Progenitor cell of endocrine pancreas (in vitro differentiated cells): ENCODE results near the gene MAP7D1. TPM values are rescaled to one million over a fixed set of nuclear protein-coding genes. Genes with fewer than 3 reads are reported as not detected.
"Not testable (repeated sequence)": the region's sequence is repeated elsewhere in the genome, so short reads cannot be mapped to it uniquely, and the experiment has no call there.

ENCODE experiments used
- DNase-seq: peaks from one replicate; pipeline ENCODE4 v3.0.0; 2021; ENCODE audit warnings: low spot score; ENCODE audit not compliant: unreplicated experiment
- H3K27ac Mint-ChIP-seq: 2 replicates; pipeline ENCODE4 v1.8.0; 2021; ENCODE audit warnings: mild to moderate bottlenecking, moderate library complexity, mixed read lengths
- H3K27me3 Mint-ChIP-seq: 2 replicates; pipeline ENCODE4 v1.8.0; 2021; ENCODE audit warnings: mixed read lengths
- H3K36me3 Mint-ChIP-seq: 2 replicates; pipeline ENCODE4 v1.8.0; 2022; ENCODE audit warnings: mixed read lengths; ENCODE audit not compliant: insufficient read depth
- H3K4me1 Mint-ChIP-seq: 2 replicates; pipeline ENCODE4 v1.8.0; 2021; ENCODE audit warnings: low read depth, mixed read lengths
- H3K4me3 Mint-ChIP-seq: 2 replicates; pipeline ENCODE4 v1.8.0; 2021; ENCODE audit warnings: low read depth, mild to moderate bottlenecking, moderate library complexity, mixed read lengths
- H3K9me3 Mint-ChIP-seq: 2 replicates; pipeline ENCODE4 v1.8.0; 2021; ENCODE audit warnings: low read depth, mixed read lengths
- total RNA-seq: library from RNA; stranded (reverse); gene quantifications from 2 replicates; pipeline ENCODE4 v1.2.1, GENCODE V29; 2021
- TF ChIP-seq, protein P1 (sequence below): fragments of 200-600 bp; sonication (generic); IDR thresholded peaks from one replicate; pipeline ENCODE4 v1.5.0; 2021; ENCODE audit warnings: antibody characterized with exemption, mild to moderate bottlenecking; ENCODE audit not compliant: unreplicated experiment

The MAP7D1 gene
- total RNA-seq, 1 donor from 2014 or later: 109 TPM

DNA sequence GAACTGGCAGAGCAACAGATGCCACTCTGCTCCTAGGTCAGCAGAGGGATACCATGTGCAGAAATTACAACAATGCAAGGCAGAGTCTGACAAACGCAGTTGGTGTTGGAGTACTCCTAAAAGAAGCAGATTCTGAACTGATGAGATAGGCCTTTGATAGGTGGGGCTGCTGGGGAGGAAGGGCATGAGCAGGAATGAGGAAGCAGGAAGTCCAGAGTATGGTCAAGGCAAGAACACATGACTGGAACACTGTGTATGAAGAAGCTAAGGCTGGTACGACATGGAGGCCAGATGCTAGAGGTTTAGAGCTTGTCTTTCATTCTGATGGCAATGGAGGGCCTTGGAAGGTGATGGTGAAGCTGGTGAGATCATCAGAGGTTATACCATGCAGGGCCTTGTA, 56.8 kb downstream of the MAP7D1 start:
- no peaks in the 10 kb centered on the region for H3K36me3 Mint-ChIP-seq
- TF ChIP-seq, protein P1, sequence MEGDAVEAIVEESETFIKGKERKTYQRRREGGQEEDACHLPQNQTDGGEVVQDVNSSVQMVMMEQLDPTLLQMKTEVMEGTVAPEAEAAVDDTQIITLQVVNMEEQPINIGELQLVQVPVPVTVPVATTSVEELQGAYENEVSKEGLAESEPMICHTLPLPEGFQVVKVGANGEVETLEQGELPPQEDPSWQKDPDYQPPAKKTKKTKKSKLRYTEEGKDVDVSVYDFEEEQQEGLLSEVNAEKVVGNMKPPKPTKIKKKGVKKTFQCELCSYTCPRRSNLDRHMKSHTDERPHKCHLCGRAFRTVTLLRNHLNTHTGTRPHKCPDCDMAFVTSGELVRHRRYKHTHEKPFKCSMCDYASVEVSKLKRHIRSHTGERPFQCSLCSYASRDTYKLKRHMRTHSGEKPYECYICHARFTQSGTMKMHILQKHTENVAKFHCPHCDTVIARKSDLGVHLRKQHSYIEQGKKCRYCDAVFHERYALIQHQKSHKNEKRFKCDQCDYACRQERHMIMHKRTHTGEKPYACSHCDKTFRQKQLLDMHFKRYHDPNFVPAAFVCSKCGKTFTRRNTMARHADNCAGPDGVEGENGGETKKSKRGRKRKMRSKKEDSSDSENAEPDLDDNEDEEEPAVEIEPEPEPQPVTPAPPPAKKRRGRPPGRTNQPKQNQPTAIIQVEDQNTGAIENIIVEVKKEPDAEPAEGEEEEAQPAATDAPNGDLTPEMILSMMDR: no peak
- peaks cover 4% of the 10 kb centered on the region for H3K4me1 Mint-ChIP-seq
- H3K27me3 Mint-ChIP-seq: no peaks in the 10 kb centered on the region
- DNase-seq: no peak
- peak overlapping the region; percentile 54 for H3K27ac Mint-ChIP-seq
- H3K4me3 Mint-ChIP-seq: no peak overlapping the region
- no peaks in the 10 kb centered on the region for H3K9me3 Mint-ChIP-seq

DNA sequence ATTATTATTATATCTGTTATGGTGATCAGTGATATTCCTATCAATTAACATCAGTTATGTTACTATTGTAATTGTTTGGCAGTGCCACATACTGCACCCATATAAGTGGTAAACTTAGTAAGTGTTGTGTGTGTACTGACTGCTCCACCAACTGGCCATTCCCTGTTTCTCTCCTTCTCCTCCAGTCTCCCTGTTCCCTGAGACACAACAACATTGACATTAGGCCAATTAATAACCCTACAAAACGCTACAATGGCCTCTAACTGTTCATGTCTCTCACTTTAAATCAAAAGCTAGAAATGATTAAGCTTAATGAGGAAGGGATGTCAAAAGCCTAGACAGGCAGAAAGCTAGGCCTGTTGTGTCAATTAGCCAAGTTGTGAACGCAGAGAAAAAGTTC, 61.7 kb downstream of the MAP7D1 start:
- Mint-ChIP-seq H3K27me3 (no peaks in the 10 kb centered on the region), H3K4me1 (peaks cover 4% of the 10 kb centered on the region), H3K27ac (peak overlapping the region; percentile 81), H3K36me3 (no peaks in the 10 kb centered on the region), H3K9me3 (no peaks in the 10 kb centered on the region), H3K4me3 (no peak overlapping the region)
- no peak for DNase-seq
- TF ChIP-seq, protein P1: peak; percentile 22

DNA sequence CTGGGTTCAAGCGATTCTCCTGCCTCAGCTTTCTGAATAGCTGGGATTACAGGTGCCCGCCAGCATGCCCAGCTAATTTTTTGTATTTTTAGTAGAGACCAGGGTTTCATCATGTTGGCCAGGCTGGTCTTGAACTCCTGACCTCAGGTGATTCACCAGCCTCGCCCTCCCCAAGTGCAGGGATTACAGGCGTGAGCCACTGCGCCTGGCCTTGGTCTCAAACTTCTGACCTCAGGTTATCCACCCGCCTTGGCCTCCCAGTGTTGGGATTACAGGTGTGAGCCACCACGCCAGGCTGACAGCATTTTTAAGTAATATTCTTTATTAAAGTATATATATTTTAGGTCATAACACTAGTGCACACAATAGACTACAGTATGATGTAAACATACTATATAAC, 65.9 kb downstream of the MAP7D1 start:
- not testable (repeated sequence) for DNase-seq, H3K9me3 Mint-ChIP-seq, H3K27me3 Mint-ChIP-seq, H3K27ac Mint-ChIP-seq, H3K36me3 Mint-ChIP-seq, H3K4me3 Mint-ChIP-seq
- peaks cover 26% of the 10 kb centered on the region for H3K4me1 Mint-ChIP-seq

DNA sequence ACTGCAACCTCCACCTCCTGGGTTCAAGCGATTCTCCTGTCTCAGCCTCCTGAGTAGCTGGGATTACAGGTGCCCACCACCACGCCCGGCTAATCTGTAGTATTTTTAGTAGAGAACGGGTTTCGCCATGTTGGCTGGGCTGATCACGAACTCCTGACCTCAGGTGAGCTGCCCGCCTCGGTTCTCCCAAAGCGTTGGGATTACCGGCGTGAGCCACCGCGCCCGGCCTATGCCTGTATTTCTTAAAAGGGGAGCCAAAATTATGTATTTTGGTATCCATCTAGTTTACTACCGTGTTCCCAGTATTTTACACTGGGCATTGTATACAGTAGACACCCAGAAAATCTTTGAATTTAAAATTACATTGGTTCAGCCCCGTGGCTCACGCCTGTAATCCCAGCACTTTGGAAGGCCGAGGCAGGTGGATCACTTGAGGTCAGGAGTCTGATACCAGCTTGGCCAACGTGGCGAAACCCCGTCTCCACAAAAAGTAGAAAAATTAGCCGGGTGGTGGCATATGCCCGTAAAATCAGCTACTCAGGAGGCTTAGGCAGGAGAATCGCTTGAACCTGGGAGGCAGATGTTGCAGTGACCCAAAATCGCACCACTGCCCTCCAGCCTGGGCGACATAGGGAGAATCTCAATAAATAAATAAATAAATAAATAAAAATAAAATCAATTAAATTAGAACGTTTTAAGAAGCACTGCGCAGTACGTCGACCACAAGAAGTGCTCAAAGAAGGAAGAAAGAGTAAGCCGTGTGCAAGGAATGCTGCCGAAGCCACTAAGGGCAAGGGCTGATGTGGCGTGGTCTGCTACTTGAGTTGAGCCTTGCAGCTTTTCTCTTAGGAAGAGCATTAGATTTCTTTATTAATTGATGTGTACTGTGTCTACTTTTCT, 66.8 kb downstream of the MAP7D1 start:
- TF ChIP-seq, protein P1: no peak
- no peaks in the 10 kb centered on the region for H3K9me3 Mint-ChIP-seq
- H3K4me1 Mint-ChIP-seq: peaks cover 23% of the 10 kb centered on the region
- peak overlapping the region; percentile 100 for H3K27ac Mint-ChIP-seq
- no peak for DNase-seq
- H3K27me3 Mint-ChIP-seq: no peaks in the 10 kb centered on the region
- peaks cover 9% of the 10 kb centered on the region for H3K36me3 Mint-ChIP-seq
- H3K4me3 Mint-ChIP-seq: peak overlapping the region; percentile 99

DNA sequence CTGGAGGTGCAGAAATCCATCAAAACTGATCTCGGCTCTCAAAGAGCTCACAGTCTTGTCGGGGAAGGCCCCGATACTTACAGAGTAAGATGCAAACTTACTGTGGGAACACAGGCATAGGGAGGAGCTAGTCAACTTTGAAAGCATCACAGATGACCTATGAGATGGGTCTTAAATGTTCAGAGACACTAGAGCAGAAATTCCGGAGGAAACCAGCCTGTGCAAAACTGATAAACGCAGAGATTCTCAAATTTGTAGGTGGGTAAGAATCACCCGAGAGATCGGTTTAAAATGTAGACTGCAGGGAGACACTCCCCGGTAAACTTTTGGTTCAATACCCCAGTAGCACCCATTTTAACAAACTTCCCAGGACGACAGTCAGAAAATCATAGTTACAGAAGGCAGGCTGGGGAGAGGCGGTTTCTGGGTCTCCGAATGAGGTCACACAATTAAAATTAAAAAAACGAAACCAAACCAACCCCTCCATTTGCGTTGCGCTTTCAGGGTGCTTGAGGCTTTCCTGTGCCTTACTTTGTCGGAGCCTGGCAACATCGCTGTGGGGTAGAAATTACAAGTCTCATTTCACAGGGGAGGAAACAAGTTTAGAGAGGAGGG, 67.5 kb downstream of the MAP7D1 start:
- H3K4me1 Mint-ChIP-seq: peaks cover 22% of the 10 kb centered on the region
- H3K36me3 Mint-ChIP-seq: peaks cover 9% of the 10 kb centered on the region
- H3K27ac Mint-ChIP-seq: peak overlapping the region; percentile 100
- H3K4me3 Mint-ChIP-seq: peak overlapping the region; percentile 99
- no peak for DNase-seq
- H3K27me3 Mint-ChIP-seq: no peaks in the 10 kb centered on the region
- no peaks in the 10 kb centered on the region for H3K9me3 Mint-ChIP-seq
- TF ChIP-seq, protein P1: no peak
